Activated CD8-positive, alpha-beta memory T cell treated with anti-CD3 and anti-CD28 coated beads for 24 hours (primary cell): ENCODE data around the gene MCTP1.
"Not testable (repeated sequence)": the region's sequence is repeated elsewhere in the genome, so short reads cannot be mapped to it uniquely, and the experiment has no call there.

Source experiments
- DNase-seq: peaks from one replicate; pipeline ENCODE4 v3.0.0-alpha.2; 2020

Gene MCTP1

GRCh38 chr5:95175106-95175505 is 109.8 kb downstream of the MCTP1 start:
- no peak for DNase-seq

GRCh38 chr5:95172659-95173058 is 112.2 kb downstream of the MCTP1 start:
- no peak for DNase-seq

GRCh38 chr5:95164861-95165260 is 120.0 kb downstream of the MCTP1 start:
- DNase-seq, result no peak

GRCh38 chr5:95163079-95163478 is 121.8 kb downstream of the MCTP1 start:
- no peak for DNase-seq

- DNase-seq, result no peak
These were observed 122.5 kb downstream of the MCTP1 start for GRCh38 chr5:95162231-95162992.

GRCh38 chr5:95159603-95160002 is 125.3 kb downstream of the MCTP1 start:
- DNase-seq, result no peak

GRCh38 chr5:95155888-95156287 is 129.0 kb downstream of the MCTP1 start:
- DNase-seq, result no peak

- no peak for DNase-seq
These were observed 131.4 kb downstream of the MCTP1 start for GRCh38 chr5:95153511-95153910.

- no peak for DNase-seq
These were observed 132.4 kb downstream of the MCTP1 start for GRCh38 chr5:95152535-95152934.

- DNase-seq, result no peak
These were observed 132.8 kb downstream of the MCTP1 start for GRCh38 chr5:95152131-95152530.

- no peak for DNase-seq
These were observed 133.2 kb downstream of the MCTP1 start for GRCh38 chr5:95151694-95152093.

GRCh38 chr5:95149387-95149786 is 135.5 kb downstream of the MCTP1 start:
- DNase-seq, result no peak

GRCh38 chr5:95148453-95148852 is 136.4 kb downstream of the MCTP1 start:
- no peak for DNase-seq

- not testable (repeated sequence) for DNase-seq
These were observed 141.0 kb downstream of the MCTP1 start for GRCh38 chr5:95143858-95144257.

GRCh38 chr5:95142145-95142544 is 142.7 kb downstream of the MCTP1 start:
- DNase-seq, result no peak

- DNase-seq, result no peak
These were observed 143.8 kb downstream of the MCTP1 start for GRCh38 chr5:95141141-95141540.

GRCh38 chr5:95134326-95134725 is 150.6 kb downstream of the MCTP1 start:
- no peak for DNase-seq

- no peak for DNase-seq
These were observed 152.8 kb downstream of the MCTP1 start for GRCh38 chr5:95132096-95132495.

GRCh38 chr5:95130941-95131340 is 154.0 kb downstream of the MCTP1 start:
- DNase-seq, result no peak

- no peak for DNase-seq
These were observed 160.2 kb downstream of the MCTP1 start for GRCh38 chr5:95124731-95125130.

- DNase-seq, result no peak
These were observed 160.8 kb downstream of the MCTP1 start for GRCh38 chr5:95124101-95124500.

GRCh38 chr5:95114902-95115301 is 170.0 kb downstream of the MCTP1 start:
- DNase-seq, result no peak

- no peak for DNase-seq
These were observed 170.6 kb downstream of the MCTP1 start for GRCh38 chr5:95114305-95114704.

GRCh38 chr5:95113489-95113888 is 171.4 kb downstream of the MCTP1 start:
- no peak for DNase-seq

GRCh38 chr5:95111141-95111540 is 173.8 kb downstream of the MCTP1 start:
- DNase-seq, result no peak
